ENCODE results near the gene PARD6B.

The PARD6B gene

DNA sequence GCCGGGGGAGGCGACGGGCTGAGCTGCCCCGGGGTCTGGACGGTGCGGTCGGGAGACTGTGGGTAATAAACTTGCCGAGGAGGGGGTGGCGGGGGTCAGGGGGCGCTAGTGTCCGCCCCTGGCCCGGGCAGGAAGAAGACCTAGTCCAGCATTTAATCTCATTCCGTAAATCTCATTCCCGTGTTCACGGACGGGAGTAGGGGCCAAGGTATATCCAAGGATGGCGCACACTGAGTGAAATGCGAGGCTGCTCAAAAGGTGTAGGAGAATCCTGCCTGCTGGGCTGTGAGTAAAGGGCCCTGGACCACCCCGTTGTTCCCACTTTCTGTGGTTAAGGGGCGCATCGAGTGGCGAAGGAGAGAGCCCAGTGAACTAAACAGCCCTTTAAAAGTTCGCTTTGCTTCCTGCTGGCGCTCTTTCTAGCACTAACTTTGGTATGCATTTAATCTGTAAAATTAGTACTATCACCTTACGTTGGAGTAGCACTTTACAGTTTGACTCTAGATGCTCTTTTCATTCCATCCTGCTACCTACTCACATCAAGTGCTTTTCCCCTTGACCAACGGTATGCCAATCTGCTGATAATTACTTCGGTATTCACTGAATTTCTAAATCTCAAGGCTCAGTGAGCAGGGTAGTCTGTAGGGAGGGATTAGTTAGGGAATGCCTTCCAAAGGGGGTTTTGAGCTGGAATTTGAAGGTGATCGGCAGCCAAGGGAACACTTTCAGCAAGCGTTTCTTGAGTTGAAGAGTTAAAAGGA is 730 bp downstream of the PARD6B start (continued):
- TF ChIP-seq, protein P1, sequence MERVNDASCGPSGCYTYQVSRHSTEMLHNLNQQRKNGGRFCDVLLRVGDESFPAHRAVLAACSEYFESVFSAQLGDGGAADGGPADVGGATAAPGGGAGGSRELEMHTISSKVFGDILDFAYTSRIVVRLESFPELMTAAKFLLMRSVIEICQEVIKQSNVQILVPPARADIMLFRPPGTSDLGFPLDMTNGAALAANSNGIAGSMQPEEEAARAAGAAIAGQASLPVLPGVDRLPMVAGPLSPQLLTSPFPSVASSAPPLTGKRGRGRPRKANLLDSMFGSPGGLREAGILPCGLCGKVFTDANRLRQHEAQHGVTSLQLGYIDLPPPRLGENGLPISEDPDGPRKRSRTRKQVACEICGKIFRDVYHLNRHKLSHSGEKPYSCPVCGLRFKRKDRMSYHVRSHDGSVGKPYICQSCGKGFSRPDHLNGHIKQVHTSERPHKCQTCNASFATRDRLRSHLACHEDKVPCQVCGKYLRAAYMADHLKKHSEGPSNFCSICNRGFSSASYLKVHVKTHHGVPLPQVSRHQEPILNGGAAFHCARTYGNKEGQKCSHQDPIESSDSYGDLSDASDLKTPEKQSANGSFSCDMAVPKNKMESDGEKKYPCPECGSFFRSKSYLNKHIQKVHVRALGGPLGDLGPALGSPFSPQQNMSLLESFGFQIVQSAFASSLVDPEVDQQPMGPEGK (CRISPR knock-in tag; IDR thresholded peaks at IDR 0.05; ENCODE audit: borderline replicate concordance), result no peak
- TF ChIP-seq BACH2 (CRISPR knock-in tag; IDR thresholded peaks at IDR 0.05; ENCODE audit: borderline replicate concordance) (no peak), PPARA (CRISPR knock-in tag; IDR thresholded peaks at IDR 0.05; ENCODE audit: borderline replicate concordance) (no peak), TCF4 (CRISPR knock-in tag; IDR thresholded peaks at IDR 0.05; ENCODE audit: borderline replicate concordance) (no peak), ZFP30 (CRISPR knock-in tag; IDR thresholded peaks at IDR 0.05) (no peak), ZNF8 (CRISPR knock-in tag; IDR thresholded peaks at IDR 0.05) (no peak)

DNA sequence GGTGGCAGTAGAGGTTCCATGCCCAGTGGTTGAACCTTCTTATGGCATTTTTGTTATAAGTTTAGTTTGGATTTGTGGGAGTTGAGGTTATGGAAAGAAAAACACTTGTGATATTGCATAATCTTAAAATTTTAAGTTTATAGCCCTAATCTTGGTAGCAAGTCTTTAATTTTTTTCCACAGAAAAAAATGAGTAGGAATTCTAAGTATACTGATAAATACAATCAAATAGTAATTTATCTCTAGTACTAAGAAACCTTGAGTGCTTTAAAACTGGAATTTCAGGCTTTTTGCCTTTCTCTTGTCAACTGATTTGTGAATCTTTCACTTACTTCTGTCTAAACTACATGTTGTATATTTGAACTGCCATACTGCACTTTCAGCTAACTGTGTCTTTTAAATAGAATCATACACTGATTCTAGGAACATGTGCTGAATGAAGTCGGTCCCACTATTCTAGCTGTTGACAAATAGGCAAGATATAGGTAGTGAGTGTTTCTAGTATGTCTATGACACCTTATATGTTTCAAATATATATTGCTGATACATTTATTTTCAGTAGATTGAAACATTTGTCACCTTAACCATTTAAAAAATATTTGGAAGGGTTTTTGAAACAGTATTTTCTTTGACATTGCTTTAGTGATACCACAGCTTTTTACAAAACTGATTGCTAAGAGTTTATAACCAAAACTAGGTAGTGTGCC is 2.4 kb downstream of the PARD6B start:
- no peak for ATAC-seq
- TF ChIP-seq ISL1 (CRISPR knock-in tag; IDR thresholded peaks at IDR 0.05) (no peak), ZFP30 (CRISPR knock-in tag; IDR thresholded peaks at IDR 0.05) (no peak), TCF4 (CRISPR knock-in tag; IDR thresholded peaks at IDR 0.05; ENCODE audit: borderline replicate concordance) (no peak), CSDC2 (CRISPR knock-in tag; IDR thresholded peaks at IDR 0.05) (no peak), TOX (CRISPR knock-in tag; IDR thresholded peaks at IDR 0.05; ENCODE audit: borderline replicate concordance) (no peak), ZNF70 (CRISPR knock-in tag; IDR thresholded peaks at IDR 0.05) (no peak), RARB (CRISPR knock-in tag; IDR thresholded peaks at IDR 0.05) (no peak), BACH2 (CRISPR knock-in tag; IDR thresholded peaks at IDR 0.05; ENCODE audit: borderline replicate concordance) (no peak)
- TF ChIP-seq, protein P2, sequence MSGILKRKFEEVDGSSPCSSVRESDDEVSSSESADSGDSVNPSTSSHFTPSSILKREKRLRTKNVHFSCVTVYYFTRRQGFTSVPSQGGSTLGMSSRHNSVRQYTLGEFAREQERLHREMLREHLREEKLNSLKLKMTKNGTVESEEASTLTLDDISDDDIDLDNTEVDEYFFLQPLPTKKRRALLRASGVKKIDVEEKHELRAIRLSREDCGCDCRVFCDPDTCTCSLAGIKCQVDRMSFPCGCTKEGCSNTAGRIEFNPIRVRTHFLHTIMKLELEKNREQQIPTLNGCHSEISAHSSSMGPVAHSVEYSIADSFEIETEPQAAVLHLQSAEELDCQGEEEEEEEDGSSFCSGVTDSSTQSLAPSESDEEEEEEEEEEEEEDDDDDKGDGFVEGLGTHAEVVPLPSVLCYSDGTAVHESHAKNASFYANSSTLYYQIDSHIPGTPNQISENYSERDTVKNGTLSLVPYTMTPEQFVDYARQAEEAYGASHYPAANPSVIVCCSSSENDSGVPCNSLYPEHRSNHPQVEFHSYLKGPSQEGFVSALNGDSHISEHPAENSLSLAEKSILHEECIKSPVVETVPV (CRISPR knock-in tag; IDR thresholded peaks at IDR 0.05), result no peak

DNA sequence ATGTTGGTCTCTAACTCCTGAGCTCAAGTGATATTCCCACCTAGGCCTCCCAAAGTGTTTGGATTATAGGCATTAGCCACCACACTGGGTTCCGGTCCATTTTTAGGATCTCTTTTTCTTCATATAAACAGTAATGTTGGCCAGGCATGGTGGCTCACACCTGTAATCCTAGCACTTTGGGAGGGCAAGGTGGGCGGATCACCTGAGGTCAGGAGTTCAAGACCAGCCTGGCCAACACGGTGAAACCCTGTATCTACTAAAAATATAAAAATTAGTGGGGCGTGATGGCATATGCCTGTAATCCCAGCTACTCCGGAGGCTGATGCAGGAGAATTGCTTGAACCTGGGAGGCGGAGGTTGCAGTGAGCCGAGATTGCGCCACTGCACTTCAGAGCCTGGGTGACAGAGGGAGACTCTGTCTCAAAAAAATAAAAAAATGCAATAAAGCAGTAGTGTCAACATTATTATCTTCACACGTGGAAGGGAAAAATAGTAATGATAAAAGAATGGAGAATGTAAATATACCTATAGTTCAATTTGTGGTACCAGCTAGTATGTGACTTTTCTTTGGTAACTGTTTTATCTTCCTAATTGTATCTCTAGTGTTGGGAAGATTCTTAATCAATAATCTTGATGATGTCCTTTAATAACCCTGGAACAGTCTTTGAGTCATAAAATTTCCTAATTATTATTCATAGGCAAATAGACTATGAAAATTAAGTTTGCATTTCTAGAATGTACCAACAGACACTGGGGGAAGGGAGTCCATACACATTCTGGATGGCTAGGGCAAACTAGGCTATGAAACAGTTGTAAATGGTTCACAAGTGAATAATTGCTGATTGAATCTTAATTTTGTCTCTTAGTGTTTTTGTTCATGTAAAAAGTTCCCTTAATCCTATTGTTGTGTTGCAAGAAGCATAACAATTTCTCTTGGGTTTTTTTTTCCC is 3.6 kb downstream of the PARD6B start:
- ATAC-seq, result no peak
- TF ChIP-seq TOX (CRISPR knock-in tag; IDR thresholded peaks at IDR 0.05; ENCODE audit: borderline replicate concordance) (no peak), ARNTL (CRISPR knock-in tag; IDR thresholded peaks at IDR 0.05; ENCODE audit: borderline replicate concordance, low read depth) (no peak), OSR1 (CRISPR knock-in tag; IDR thresholded peaks at IDR 0.05) (no peak), TCF4 (CRISPR knock-in tag; IDR thresholded peaks at IDR 0.05; ENCODE audit: borderline replicate concordance) (no peak), ZNF565 (CRISPR knock-in tag; conservative IDR thresholded peaks at IDR 0.05; ENCODE audit: low read depth) (no peak), ESRRG (CRISPR knock-in tag; IDR thresholded peaks at IDR 0.05) (no peak), GLIS3 (CRISPR knock-in tag; IDR thresholded peaks at IDR 0.05) (no peak), SNAI2 (CRISPR knock-in tag; IDR thresholded peaks at IDR 0.05) (no peak), ZC3H10 (CRISPR knock-in tag; IDR thresholded peaks at IDR 0.05) (no peak), BACH2 (CRISPR knock-in tag; IDR thresholded peaks at IDR 0.05; ENCODE audit: borderline replicate concordance) (no peak), ZFP3 (CRISPR knock-in tag; IDR thresholded peaks at IDR 0.05) (no peak), ISL1 (CRISPR knock-in tag; IDR thresholded peaks at IDR 0.05) (no peak), RARB (CRISPR knock-in tag; IDR thresholded peaks at IDR 0.05) (no peak)
- TF ChIP-seq, protein P2 (CRISPR knock-in tag; IDR thresholded peaks at IDR 0.05), result no peak
- TF ChIP-seq, protein P3, sequence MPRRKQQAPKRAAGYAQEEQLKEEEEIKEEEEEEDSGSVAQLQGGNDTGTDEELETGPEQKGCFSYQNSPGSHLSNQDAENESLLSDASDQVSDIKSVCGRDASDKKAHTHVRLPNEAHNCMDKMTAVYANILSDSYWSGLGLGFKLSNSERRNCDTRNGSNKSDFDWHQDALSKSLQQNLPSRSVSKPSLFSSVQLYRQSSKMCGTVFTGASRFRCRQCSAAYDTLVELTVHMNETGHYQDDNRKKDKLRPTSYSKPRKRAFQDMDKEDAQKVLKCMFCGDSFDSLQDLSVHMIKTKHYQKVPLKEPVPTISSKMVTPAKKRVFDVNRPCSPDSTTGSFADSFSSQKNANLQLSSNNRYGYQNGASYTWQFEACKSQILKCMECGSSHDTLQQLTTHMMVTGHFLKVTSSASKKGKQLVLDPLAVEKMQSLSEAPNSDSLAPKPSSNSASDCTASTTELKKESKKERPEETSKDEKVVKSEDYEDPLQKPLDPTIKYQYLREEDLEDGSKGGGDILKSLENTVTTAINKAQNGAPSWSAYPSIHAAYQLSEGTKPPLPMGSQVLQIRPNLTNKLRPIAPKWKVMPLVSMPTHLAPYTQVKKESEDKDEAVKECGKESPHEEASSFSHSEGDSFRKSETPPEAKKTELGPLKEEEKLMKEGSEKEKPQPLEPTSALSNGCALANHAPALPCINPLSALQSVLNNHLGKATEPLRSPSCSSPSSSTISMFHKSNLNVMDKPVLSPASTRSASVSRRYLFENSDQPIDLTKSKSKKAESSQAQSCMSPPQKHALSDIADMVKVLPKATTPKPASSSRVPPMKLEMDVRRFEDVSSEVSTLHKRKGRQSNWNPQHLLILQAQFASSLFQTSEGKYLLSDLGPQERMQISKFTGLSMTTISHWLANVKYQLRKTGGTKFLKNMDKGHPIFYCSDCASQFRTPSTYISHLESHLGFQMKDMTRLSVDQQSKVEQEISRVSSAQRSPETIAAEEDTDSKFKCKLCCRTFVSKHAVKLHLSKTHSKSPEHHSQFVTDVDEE (CRISPR knock-in tag; IDR thresholded peaks at IDR 0.05), result no peak
- TF ChIP-seq, protein P4, sequence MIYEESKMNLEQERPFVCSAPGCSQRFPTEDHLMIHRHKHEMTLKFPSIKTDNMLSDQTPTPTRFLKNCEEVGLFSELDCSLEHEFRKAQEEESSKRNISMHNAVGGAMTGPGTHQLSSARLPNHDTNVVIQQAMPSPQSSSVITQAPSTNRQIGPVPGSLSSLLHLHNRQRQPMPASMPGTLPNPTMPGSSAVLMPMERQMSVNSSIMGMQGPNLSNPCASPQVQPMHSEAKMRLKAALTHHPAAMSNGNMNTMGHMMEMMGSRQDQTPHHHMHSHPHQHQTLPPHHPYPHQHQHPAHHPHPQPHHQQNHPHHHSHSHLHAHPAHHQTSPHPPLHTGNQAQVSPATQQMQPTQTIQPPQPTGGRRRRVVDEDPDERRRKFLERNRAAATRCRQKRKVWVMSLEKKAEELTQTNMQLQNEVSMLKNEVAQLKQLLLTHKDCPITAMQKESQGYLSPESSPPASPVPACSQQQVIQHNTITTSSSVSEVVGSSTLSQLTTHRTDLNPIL (CRISPR knock-in tag; IDR thresholded peaks at IDR 0.05; ENCODE audit: low read depth), result no peak
- TF ChIP-seq, protein P1 (CRISPR knock-in tag; IDR thresholded peaks at IDR 0.05; ENCODE audit: borderline replicate concordance), result no peak
